HCT116 (cell line): ENCODE results near the gene MPI. TPM values are rescaled to one million over a fixed set of nuclear protein-coding genes. Genes with fewer than 3 reads are reported as not detected.

Experiments
- ATAC-seq: fragments of 200-7000 bp; cut with Tn5 transposase; 2 replicates; pipeline ENCODE4 v1.9.1; 2020; ENCODE audit warnings: mild to moderate bottlenecking, moderate library complexity
- BruUV-seq: library from RNA; stranded (reverse); fragments of 400-500 nt; replicated peaks from 2 replicates; lab custom pipeline; 2021; lab: Mats Ljungman, UMichigan
- CTCF ChIA-PET: fragments of 300-600 bp; sonication (Branson Sonifier 250); formaldehyde crosslinking; loops from one replicate; lab custom pipeline; 2021; ENCODE audit warnings: antibody characterized with exemption; lab: Charles Lee
- POLR2A ChIA-PET: fragments of 300-600, 350-600 bp; sonication (Branson Sonifier 250); formaldehyde crosslinking; loops from one replicate; lab custom pipeline; 2021; ENCODE audit warnings: antibody characterized with exemption; lab: Charles Lee
- RAD21 ChIA-PET, 2 experiments: fragments of 300-600 bp; sonication (Branson Sonifier 250); formaldehyde crosslinking; loops; one replicate each; lab custom pipeline; 2023; ENCODE audit warnings: low total read pairs in 2 of 2; ENCODE audit not compliant: uncharacterized antibody in 2 of 2, unreplicated experiment in 2 of 2, low non-redundant PET in 1 of 2; lab: Charles Lee
- DNase-seq: peaks from one replicate; pipeline ENCODE4 v3.0.0-alpha.2; 2010; ENCODE audit warnings: low read depth, low spot score
- H2AFZ ChIP-seq: fragments of 200-600 bp; shearing (Covaris generic), sonication (generic); 2 replicates; pipeline ENCODE4 v1.6.1; 2017; ENCODE audit warnings: low read depth, mixed run types, mixed read lengths, antibody characterized with exemption, low read length; ENCODE audit not compliant: poor library complexity, severe bottlenecking
- H3K27ac ChIP-seq: 2 replicates; pipeline ENCODE4 v1.5.1; 2012; ENCODE audit warnings: low read depth, low read length
- H3K27me3 ChIP-seq: fragments of 200-600 bp; sonication (generic); 2 replicates; pipeline ENCODE4 v1.6.1; 2016; ENCODE audit warnings: mixed run types, low read length, mixed read lengths; ENCODE audit not compliant: insufficient read depth
- H3K36me3 ChIP-seq, 2 experiments: fragments of 200-500 bp in 1 of 2; fragments of 200-600 bp in 1 of 2; sonication (Bioruptor generic) in 1 of 2; sonication (generic) in 1 of 2; 2 replicates each; pipeline versions ENCODE4 v1.5.1 to v1.6.1; 2014 to 2016; ENCODE audit warnings: low read length in 2 of 2, inconsistent platforms in 1 of 2, mixed read lengths in 1 of 2, mixed run types in 1 of 2; ENCODE audit not compliant: insufficient read depth in 2 of 2, control insufficient read depth in 1 of 2
- H3K4me1 ChIP-seq, 2 experiments: fragments of 200-600 bp in 1 of 2; sonication (generic) in 1 of 2; 2 replicates each; pipeline versions ENCODE4 v1.5.1 to v1.6.1; 2012 to 2017; ENCODE audit warnings: low read length in 2 of 2, inconsistent platforms in 1 of 2, mild to moderate bottlenecking in 1 of 2, mixed read lengths in 1 of 2, mixed run types in 1 of 2, moderate library complexity in 1 of 2; ENCODE audit not compliant: insufficient read depth in 2 of 2, control insufficient read depth in 1 of 2
- H3K4me2 ChIP-seq: fragments of 200-600 bp; sonication (generic); 2 replicates; pipeline ENCODE4 v1.6.1; 2017; ENCODE audit warnings: mixed run types, low read length, mixed read lengths
- H3K4me3 ChIP-seq, 2 experiments: fragments of 200-600 bp in 1 of 2; sonication (generic) in 1 of 2; replicated peaks in 1 of 2; 2 replicates each; pipeline ENCODE4 v1.5.1; 2011 to 2016; ENCODE audit warnings: low read length in 2 of 2, control low read depth in 1 of 2, low read depth in 1 of 2, mild to moderate bottlenecking in 1 of 2, mixed read lengths in 1 of 2, mixed run types in 1 of 2
- H3K79me2 ChIP-seq: fragments of 200-600 bp; sonication (generic); 2 replicates; pipeline ENCODE4 v1.6.1; 2017; ENCODE audit warnings: mild to moderate bottlenecking, mixed run types, low read length, moderate library complexity, mixed read lengths; ENCODE audit not compliant: insufficient read depth
- H3K9ac ChIP-seq: fragments of 200-600 bp; sonication (generic); 2 replicates; pipeline ENCODE4 v1.6.1; 2016; ENCODE audit warnings: low read length, mixed read lengths
- H3K9me2 ChIP-seq: fragments of 200-600 bp; sonication (generic), shearing (Covaris generic); 2 replicates; pipeline ENCODE4 v1.6.1; 2017; ENCODE audit warnings: mixed run types, mild to moderate bottlenecking, moderate library complexity; ENCODE audit not compliant: insufficient read depth
- H3K9me3 ChIP-seq, 2 experiments: fragments of 200-500 bp in 1 of 2; fragments of 200-600 bp in 1 of 2; sonication (Bioruptor generic) in 1 of 2; sonication (generic) in 1 of 2; 2 replicates each; pipeline ENCODE4 v1.6.1; 2014 to 2017; ENCODE audit warnings: low read length in 2 of 2, mixed read lengths in 2 of 2, inconsistent platforms in 1 of 2, low read depth in 1 of 2, mild to moderate bottlenecking in 1 of 2, mixed run types in 1 of 2, moderate library complexity in 1 of 2; ENCODE audit not compliant: control insufficient read depth in 1 of 2, insufficient read depth in 1 of 2
- H4K20me1 ChIP-seq: fragments of 200-600 bp; sonication (generic), shearing (Covaris generic); 2 replicates; pipeline ENCODE4 v1.6.1; 2017; ENCODE audit warnings: mixed run types, mild to moderate bottlenecking, moderate library complexity; ENCODE audit not compliant: insufficient read depth
- CBX3 ChIP-seq: IDR thresholded peaks from 2 replicates; pipeline ENCODE4 v1.6.1; 2012; ENCODE audit warnings: low read depth
- CTCF ChIP-seq, 3 experiments: fragments of 200-600 bp in 1 of 3; sonication (generic) in 1 of 3; IDR thresholded peaks in 2 of 3; conservative IDR thresholded peaks in 1 of 3; 2 replicates each; pipeline ENCODE4 v1.5.1; 2012 to 2017; ENCODE audit warnings: low read depth in 2 of 3, low read length in 2 of 3, antibody characterized with exemption in 1 of 3, borderline replicate concordance in 1 of 3, control low read depth in 1 of 3, mild to moderate bottlenecking in 1 of 3, mixed read lengths in 1 of 3, mixed run types in 1 of 3, moderate library complexity in 1 of 3; ENCODE audit not compliant: insufficient read depth in 1 of 3
- EGR1 ChIP-seq: IDR thresholded peaks from 2 replicates; pipeline ENCODE4 v1.6.1; 2012; ENCODE audit warnings: low read depth
- ELF1 ChIP-seq: IDR thresholded peaks from 2 replicates; pipeline ENCODE4 v1.6.1; 2012; ENCODE audit warnings: low read depth, borderline replicate concordance
- FOSL1 ChIP-seq: IDR thresholded peaks from 2 replicates; pipeline ENCODE4 v1.6.1; 2012; ENCODE audit warnings: low read depth
- POLR2A ChIP-seq: IDR thresholded peaks from 2 replicates; pipeline ENCODE4 v1.7.0; 2011; ENCODE audit warnings: borderline replicate concordance; ENCODE audit not compliant: insufficient read depth, insufficient read length; ENCODE audit errors: extremely low read depth
- POLR2AphosphoS5 ChIP-seq: IDR thresholded peaks from 2 replicates; pipeline ENCODE4 v1.6.1; 2011; ENCODE audit warnings: mild to moderate bottlenecking, low read depth, low read length, moderate library complexity
- RAD21 ChIP-seq: IDR thresholded peaks from 2 replicates; pipeline ENCODE4 v1.6.1; 2012; ENCODE audit warnings: low read depth, mild to moderate bottlenecking
- REST ChIP-seq: IDR thresholded peaks from 2 replicates; pipeline ENCODE4 v1.6.1; 2012; ENCODE audit warnings: low read depth
- SP1 ChIP-seq: IDR thresholded peaks from 2 replicates; pipeline ENCODE4 v1.6.1; 2012; ENCODE audit warnings: low read depth
- ZBTB33 ChIP-seq: IDR thresholded peaks from 2 replicates; pipeline ENCODE4 v1.6.1; 2011; ENCODE audit warnings: mild to moderate bottlenecking, low read length, moderate library complexity; ENCODE audit not compliant: insufficient replicate concordance; ENCODE audit errors: extremely low read depth
- intact Hi-C: fragments of 100-400 bp; cut with micrococcal nuclease; formaldehyde crosslinking; loops from 2 replicates; pipeline ENCODE4 v1.10.0; 2022
- total RNA-seq: library from RNA; stranded (reverse); gene quantifications from one replicate; pipeline ENCODE4 v1.2.1, GENCODE V29; 2021; ENCODE audit not compliant: unreplicated experiment

The MPI gene
- total RNA-seq, 1 experiment from 2014 or later: 49.7 TPM

- Histone ChIP-seq H3K9me3 (no peaks in the 10 kb centered on the region), H3K4me3 (peak overlapping the region; percentile 79 to 98), H3K4me1 (peaks cover 17 to 52% of the 10 kb centered on the region in 2 experiments), H3K27ac (peak overlapping the region; percentile 73), H3K9me2 (no peaks in the 10 kb centered on the region), H2AFZ (peak overlapping the region; percentile 87), H3K4me2 (peak overlapping the region; percentile 86), H3K9ac (peak overlapping the region; percentile 88), H3K79me2 (peaks cover 16% of the 10 kb centered on the region; the same call in 1 of the 2 replicates), H3K36me3 (peaks cover 5 to 23% of the 10 kb centered on the region in 2 experiments; a peak in 2 of 4 replicates), H3K27me3 (no peaks in the 10 kb centered on the region), H4K20me1 (no peaks in the 10 kb centered on the region)
- ATAC-seq (peak; percentile 58), DNase-seq (no peak)
- ChIA-PET CTCF (interaction anchor here (2.0 kb wide), 1 partner anchor 12 kb away, joined by 17 read pairs; no protein-coding TSS in a partner anchor), RAD21 (no interaction called here), POLR2A (interaction anchor here (1.4 kb wide), 1 partner anchor 17 kb away, joined by 8 read pairs; the partner anchor contains the start of gene FAM219B)
- no TSS peak for BruUV-seq
- no peak for TF ChIP-seq CTCF (IDR thresholded peaks at IDR 0.05 in 2 of 3, conservative IDR thresholded peaks at IDR 0.05 in 1 of 3; ENCODE audit: borderline replicate concordance in 1 of 3, insufficient read depth in 1 of 3, low read depth in 2 of 3, low read length in 2 of 3)
- TF ChIP-seq ELF1: no peak
- no peak for TF ChIP-seq EGR1
- TF ChIP-seq RAD21: no peak; the same call in 1 of the 2 replicates
- TF ChIP-seq SP1: peak; percentile 29; the same call in 1 of the 2 replicates
- intact Hi-C loops: no loop called here
Measured at GRCh38 chr15:74889390-74889882, 406 bp upstream of the MPI start.

- peak overlapping the region; percentile 73 for H3K27ac ChIP-seq
- no peak overlapping the region for H2AFZ ChIP-seq
- no peak for DNase-seq
- BruUV-seq: no TSS peak
- no peaks in the 10 kb centered on the region for H3K9me2 ChIP-seq
- H3K36me3 ChIP-seq: peaks cover 5 to 23% of the 10 kb centered on the region in 2 experiments; a peak in 2 of 4 replicates
- H3K4me1 ChIP-seq: peaks cover 11 to 42% of the 10 kb centered on the region in 2 experiments; a peak in 3 of 4 replicates
- H3K4me2 ChIP-seq: peak overlapping the region; percentile 86
- no peaks in the 10 kb centered on the region for H4K20me1 ChIP-seq
- CTCF ChIA-PET: interaction anchor here (2.0 kb wide), 1 partner anchor 11 kb away, joined by 17 read pairs; no protein-coding TSS in a partner anchor
- RAD21 ChIA-PET: no interaction called here
- POLR2A ChIA-PET: no interaction called here
- H3K9ac ChIP-seq: peak overlapping the region; percentile 88
- no peak for ATAC-seq
- intact Hi-C loops: no loop called here
- peak overlapping the region; percentile 79 to 98 for H3K4me3 ChIP-seq
- no peaks in the 10 kb centered on the region for H3K27me3 ChIP-seq
- no peak for TF ChIP-seq POLR2A
- no peak for TF ChIP-seq ZBTB33
- no peak for TF ChIP-seq CBX3
- TF ChIP-seq POLR2AphosphoS5: no peak
- no peak for TF ChIP-seq REST
- no peak for TF ChIP-seq FOSL1
- H3K79me2 ChIP-seq: peaks cover 16% of the 10 kb centered on the region; the same call in 1 of the 2 replicates
- no peaks in the 10 kb centered on the region for H3K9me3 ChIP-seq
Measured at GRCh38 chr15:74890665-74890960, 771 bp downstream of the MPI start.
